Neural progenitor cell (in vitro differentiated cells): Measurements from ENCODE around the gene BCL2L14. TPM values are rescaled to one million over a fixed set of nuclear protein-coding genes. Genes with fewer than 3 reads are reported as not detected.
"Not testable (repeated sequence)": the region's sequence is repeated elsewhere in the genome, so short reads cannot be mapped to it uniquely, and the experiment has no call there.

ENCODE experiments used
- DNase-seq: peaks from one replicate; pipeline ENCODE4 v3.0.0-alpha.2; 2016; ENCODE audit warnings: low spot score
- H2AFZ ChIP-seq: fragments of 200-600 bp; sonication (generic); replicated peaks from 2 replicates; pipeline ENCODE4 v1.6.1; 2016; ENCODE audit warnings: antibody characterized with exemption
- H3F3A ChIP-seq: fragments of 200-600 bp; sonication (generic); 2 replicates; pipeline ENCODE4 v1.6.1; 2016; ENCODE audit warnings: antibody characterized with exemption, low read depth
- H3K27ac ChIP-seq: fragments of 200-600 bp; sonication (generic); 2 replicates; pipeline ENCODE4 v1.5.1; 2016; ENCODE audit warnings: mild to moderate bottlenecking
- H3K27me3 ChIP-seq: fragments of 200-600 bp; sonication (generic); 2 replicates; pipeline ENCODE4 v1.6.1; 2016; ENCODE audit warnings: mild to moderate bottlenecking, moderate library complexity
- H3K36me3 ChIP-seq: fragments of 200-600 bp; sonication (generic); 2 replicates; pipeline ENCODE4 v1.5.1; 2016
- H3K4me1 ChIP-seq: fragments of 200-600 bp; sonication (generic); 2 replicates; pipeline ENCODE4 v1.6.1; 2016; ENCODE audit warnings: mixed run types
- H3K4me2 ChIP-seq: fragments of 200-600 bp; sonication (generic); 2 replicates; pipeline ENCODE4 v1.6.1; 2016
- H3K4me3 ChIP-seq: fragments of 200-600 bp; sonication (generic); 2 replicates; pipeline ENCODE4 v1.5.1; 2016
- H3K79me2 ChIP-seq: fragments of 200-600 bp; sonication (generic); 2 replicates; pipeline ENCODE4 v1.6.1; 2016; ENCODE audit warnings: low read depth
- H3K9ac ChIP-seq: fragments of 200-600 bp; sonication (generic); 2 replicates; pipeline ENCODE4 v1.6.1; 2016
- H3K9me3 ChIP-seq: fragments of 200-600 bp; sonication (generic); 2 replicates; pipeline ENCODE4 v1.5.1; 2016; ENCODE audit warnings: low read depth
- H4K20me1 ChIP-seq: fragments of 200-600 bp; sonication (generic); 2 replicates; pipeline ENCODE4 v1.6.1; 2016; ENCODE audit warnings: low read depth
- H3K27ac Mint-ChIP-seq: 3 replicates; pipeline ENCODE4 v1.8.0; 2021; ENCODE audit warnings: mixed read lengths
- H3K27me3 Mint-ChIP-seq: 2 replicates; pipeline ENCODE4 v1.8.0; 2022; ENCODE audit warnings: low read depth, mild to moderate bottlenecking, inconsistent platforms, moderate library complexity, mixed read lengths; ENCODE audit not compliant: insufficient read depth
- H3K36me3 Mint-ChIP-seq: 3 replicates; pipeline ENCODE4 v1.8.0; 2021; ENCODE audit warnings: mixed read lengths
- H3K4me1 Mint-ChIP-seq: 3 replicates; pipeline ENCODE4 v1.8.0; 2021; ENCODE audit warnings: mixed read lengths
- H3K4me3 Mint-ChIP-seq: 3 replicates; pipeline ENCODE4 v1.8.0; 2021; ENCODE audit warnings: mild to moderate bottlenecking, moderate library complexity, mixed read lengths
- H3K9me3 Mint-ChIP-seq: 3 replicates; pipeline ENCODE4 v1.8.0; 2020; ENCODE audit warnings: mixed read lengths
- EZH2 ChIP-seq: fragments of 200-600 bp; sonication (generic); IDR thresholded peaks from 2 replicates; pipeline ENCODE4 v1.6.1; 2017; ENCODE audit warnings: antibody characterized with exemption, mild to moderate bottlenecking, moderate library complexity
- EZH2phosphoT487 ChIP-seq: fragments of 200-600 bp; sonication (generic); IDR thresholded peaks from 2 replicates; pipeline ENCODE4 v1.6.1; 2017; ENCODE audit warnings: antibody characterized with exemption
- total RNA-seq: library from RNA; depleted of rRNA; stranded (reverse); fragments of >200 nt; gene quantifications from 2 replicates; pipeline ENCODE4 v1.2.3, GENCODE V29; 2015; ENCODE audit warnings: low replicate concordance
- TF ChIP-seq, protein P1 (sequence below): fragments of 200-600 bp; sonication (generic); IDR thresholded peaks from 2 replicates; pipeline ENCODE4 v1.5.1; 2017; ENCODE audit warnings: antibody characterized with exemption, mild to moderate bottlenecking

Gene BCL2L14
- total RNA-seq, 1 donor from 2014 or later = not detected

- no peaks in the 10 kb centered on the region for H4K20me1 ChIP-seq
- H3K4me1 ChIP-seq = no peaks in the 10 kb centered on the region
- H3K4me2 ChIP-seq = no peak overlapping the region
- Mint-ChIP-seq H3K9me3 (peaks cover 20% of the 10 kb centered on the region), H3K36me3 (peaks cover 36% of the 10 kb centered on the region), H3K27me3 (no peaks in the 10 kb centered on the region), H3K4me3 (no peak overlapping the region), H3K27ac (no peak overlapping the region), H3K4me1 (no peaks in the 10 kb centered on the region)
- H3K79me2 ChIP-seq = no peaks in the 10 kb centered on the region
- H2AFZ ChIP-seq = no peak overlapping the region
- no peaks in the 10 kb centered on the region for H3K27me3 ChIP-seq
- no peak overlapping the region for H3K27ac ChIP-seq
- DNase-seq = no peak
- TF ChIP-seq, protein P1, sequence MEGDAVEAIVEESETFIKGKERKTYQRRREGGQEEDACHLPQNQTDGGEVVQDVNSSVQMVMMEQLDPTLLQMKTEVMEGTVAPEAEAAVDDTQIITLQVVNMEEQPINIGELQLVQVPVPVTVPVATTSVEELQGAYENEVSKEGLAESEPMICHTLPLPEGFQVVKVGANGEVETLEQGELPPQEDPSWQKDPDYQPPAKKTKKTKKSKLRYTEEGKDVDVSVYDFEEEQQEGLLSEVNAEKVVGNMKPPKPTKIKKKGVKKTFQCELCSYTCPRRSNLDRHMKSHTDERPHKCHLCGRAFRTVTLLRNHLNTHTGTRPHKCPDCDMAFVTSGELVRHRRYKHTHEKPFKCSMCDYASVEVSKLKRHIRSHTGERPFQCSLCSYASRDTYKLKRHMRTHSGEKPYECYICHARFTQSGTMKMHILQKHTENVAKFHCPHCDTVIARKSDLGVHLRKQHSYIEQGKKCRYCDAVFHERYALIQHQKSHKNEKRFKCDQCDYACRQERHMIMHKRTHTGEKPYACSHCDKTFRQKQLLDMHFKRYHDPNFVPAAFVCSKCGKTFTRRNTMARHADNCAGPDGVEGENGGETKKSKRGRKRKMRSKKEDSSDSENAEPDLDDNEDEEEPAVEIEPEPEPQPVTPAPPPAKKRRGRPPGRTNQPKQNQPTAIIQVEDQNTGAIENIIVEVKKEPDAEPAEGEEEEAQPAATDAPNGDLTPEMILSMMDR = no peak
- no peak overlapping the region for H3K9ac ChIP-seq
- H3K9me3 ChIP-seq = no peaks in the 10 kb centered on the region
- H3K4me3 ChIP-seq = no peak overlapping the region
- H3F3A ChIP-seq = no peaks in the 10 kb centered on the region
- no peaks in the 10 kb centered on the region for H3K36me3 ChIP-seq
Observed at GRCh38 chr12:12108441-12109058, 37.8 kb downstream of the BCL2L14 start.

DNA sequence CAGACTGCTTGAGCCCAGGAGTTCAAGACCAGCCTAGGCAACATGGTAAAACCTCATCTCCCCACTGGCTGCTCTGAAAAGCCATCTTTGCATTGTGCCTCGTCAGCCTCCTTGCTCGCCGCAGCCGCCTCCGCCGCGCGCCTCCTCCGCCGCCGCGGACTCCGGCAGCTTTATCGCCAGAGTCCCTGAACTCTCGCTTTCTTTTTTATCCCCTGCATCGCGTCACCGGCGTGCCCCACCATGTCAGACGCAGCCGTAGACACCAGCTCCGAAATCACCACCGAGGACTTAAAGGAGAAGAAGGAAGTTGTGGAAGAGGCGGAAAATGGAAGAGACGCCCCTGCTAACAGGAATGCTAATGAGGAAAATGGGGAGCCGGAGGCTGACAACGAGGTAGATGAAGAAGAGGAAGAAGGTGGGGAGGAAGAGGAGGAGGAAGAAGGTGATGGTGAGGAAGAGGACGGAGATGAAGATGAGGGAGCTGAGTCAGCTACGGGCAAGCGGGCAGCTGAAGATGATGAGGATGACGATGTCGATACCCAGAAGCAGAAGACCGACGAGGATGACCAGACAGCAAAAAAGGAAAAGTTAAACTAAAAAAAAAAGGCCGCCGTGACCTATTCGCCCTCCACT, 40.3 kb downstream of the BCL2L14 start:
- not testable (repeated sequence) for H3K9ac ChIP-seq, H3K4me2 ChIP-seq, H3K4me3 Mint-ChIP-seq, H3K27me3 ChIP-seq, H3K79me2 ChIP-seq, H3K27me3 Mint-ChIP-seq, DNase-seq, H3K27ac Mint-ChIP-seq, H3K9me3 ChIP-seq, H3K27ac ChIP-seq, H3F3A ChIP-seq, H2AFZ ChIP-seq, H3K4me1 ChIP-seq, H3K4me1 Mint-ChIP-seq, H3K36me3 ChIP-seq, H4K20me1 ChIP-seq, H3K4me3 ChIP-seq
- Mint-ChIP-seq H3K9me3 (peaks cover 20% of the 10 kb centered on the region), H3K36me3 (peaks cover 44% of the 10 kb centered on the region)

GRCh38 chr12:12115514-12115913, 44.8 kb downstream of the BCL2L14 start:
- peaks cover 4% of the 10 kb centered on the region for H3K36me3 ChIP-seq
- no peaks in the 10 kb centered on the region for H3K9me3 ChIP-seq
- DNase-seq = no peak
- no peaks in the 10 kb centered on the region for H3F3A ChIP-seq
- H3K79me2 ChIP-seq = no peaks in the 10 kb centered on the region
- H3K4me3 ChIP-seq = no peak overlapping the region
- H3K9me3 Mint-ChIP-seq = no peaks in the 10 kb centered on the region
- H3K27ac ChIP-seq = peak overlapping the region; percentile 48
- H4K20me1 ChIP-seq = peaks cover 5% of the 10 kb centered on the region
- H3K4me2 ChIP-seq = no peak overlapping the region
- H3K9ac ChIP-seq = no peak overlapping the region
- H2AFZ ChIP-seq = no peak overlapping the region
- no peaks in the 10 kb centered on the region for H3K27me3 ChIP-seq
- no peaks in the 10 kb centered on the region for H3K4me1 Mint-ChIP-seq
- H3K4me1 ChIP-seq = no peaks in the 10 kb centered on the region
- no peak overlapping the region for H3K4me3 Mint-ChIP-seq
- H3K27me3 Mint-ChIP-seq = no peaks in the 10 kb centered on the region
- TF ChIP-seq, protein P1 = no peak
- no peak for TF ChIP-seq EZH2phosphoT487
- TF ChIP-seq EZH2 = no peak
- H3K36me3 Mint-ChIP-seq = peaks cover 31% of the 10 kb centered on the region
- H3K27ac Mint-ChIP-seq = no peak overlapping the region

GRCh38 chr12:12116677-12117076, 45.9 kb downstream of the BCL2L14 start:
- Histone ChIP-seq H3K36me3 (peaks cover 4% of the 10 kb centered on the region), H4K20me1 (peaks cover 5% of the 10 kb centered on the region), H3K4me1 (no peaks in the 10 kb centered on the region), H3K27ac (no peak overlapping the region), H3K27me3 (no peaks in the 10 kb centered on the region), H3K9me3 (no peaks in the 10 kb centered on the region), H3F3A (no peaks in the 10 kb centered on the region), H3K79me2 (no peaks in the 10 kb centered on the region), H3K4me3 (no peak overlapping the region), H3K4me2 (no peak overlapping the region), H3K9ac (no peak overlapping the region), H2AFZ (no peak overlapping the region)
- Mint-ChIP-seq H3K4me1 (no peaks in the 10 kb centered on the region), H3K4me3 (no peak overlapping the region), H3K27ac (no peak overlapping the region), H3K9me3 (no peaks in the 10 kb centered on the region), H3K27me3 (peaks cover 2% of the 10 kb centered on the region), H3K36me3 (peaks cover 35% of the 10 kb centered on the region)
- DNase-seq = no peak
- no peak for TF ChIP-seq EZH2phosphoT487
- TF ChIP-seq, protein P1 = no peak
- no peak for TF ChIP-seq EZH2
